Omental fat pad (tissue), 4 donors: ENCODE data around the gene SMIM3. TPM values are rescaled to one million over a fixed set of nuclear protein-coding genes. Genes with fewer than 3 reads are reported as not detected.
"Not testable (repeated sequence)": the region's sequence is repeated elsewhere in the genome, so short reads cannot be mapped to it uniquely, and the experiment has no call there.

ENCODE experiments used
- ATAC-seq: fragments of 150-250 bp; one replicate; pipeline ENCODE4 v1.9.1; 2016; ENCODE audit warnings: mild to moderate bottlenecking, moderate library complexity; ENCODE audit not compliant: low FRiP score
- DNase-seq: peaks from one replicate; pipeline ENCODE4 v3.0.0-alpha.2; 2019; ENCODE audit warnings: low spot score
- CTCF ChIP-seq, 3 donors: fragments of 450-650 bp; IDR thresholded peaks; one replicate each; pipeline ENCODE4 v1.5.1; 2016 to 2017; ENCODE audit warnings: antibody characterized with exemption in 3 of 3, mild to moderate bottlenecking in 3 of 3, moderate library complexity in 2 of 3
- total RNA-seq, 4 donors: library from RNA; depleted of rRNA; stranded (reverse); fragments of >200 nt; gene quantifications; one replicate each; pipeline ENCODE4 v1.1.0, GENCODE V29; 2016

SMIM3 gene
- 100 to 1,000 TPM; 140 to 211 (median 157) TPM for total RNA-seq

GRCh38 chr5:150778517-150779396 lies at the start of gene SMIM3:
TSS of gene SMIM3 (plus strand) at chr5:150778757. CDS start at chr5:150795441, 16,684 bp downstream.
- ATAC-seq (peak; percentile 73), DNase-seq (no peak)
- no peak for TF ChIP-seq CTCF (IDR thresholded peaks at IDR 0.05)

- no peak for ATAC-seq
- DNase-seq = no peak
- TF ChIP-seq CTCF (IDR thresholded peaks at IDR 0.05) = no peak
Measured at GRCh38 chr5:150729859-150730258, 48.7 kb upstream of the SMIM3 start.

- no peak for ATAC-seq
- no peak for DNase-seq
- no peak for TF ChIP-seq CTCF (IDR thresholded peaks at IDR 0.05)
Measured at GRCh38 chr5:150731669-150732242, 46.8 kb upstream of the SMIM3 start.

- TF ChIP-seq CTCF (IDR thresholded peaks at IDR 0.05) = no peak
- no peak for DNase-seq
- ATAC-seq = peak; percentile 41
Measured at GRCh38 chr5:150734579-150735384, 43.8 kb upstream of the SMIM3 start.

- no peak for TF ChIP-seq CTCF (IDR thresholded peaks at IDR 0.05)
- DNase-seq = no peak
- no peak for ATAC-seq
Measured at GRCh38 chr5:150738862-150739261, 39.7 kb upstream of the SMIM3 start.

- no peak for TF ChIP-seq CTCF (IDR thresholded peaks at IDR 0.05)
- DNase-seq = no peak
- no peak for ATAC-seq
Measured at GRCh38 chr5:150740992-150741391, 37.6 kb upstream of the SMIM3 start.

- ATAC-seq = peak; percentile 64
- DNase-seq = not testable (repeated sequence)
Measured at GRCh38 chr5:150742455-150743141, 36.0 kb upstream of the SMIM3 start.

GRCh38 chr5:150743142-150743488 lies 35.4 kb upstream of the SMIM3 start:
- ATAC-seq, DNase-seq: not testable (repeated sequence)
